SK-N-SH treated with all-trans-retinoic acid at 6 μM for 48 hours (cell line): ENCODE measurements around the gene NIPA2.

Experiments
- ARNTL ChIP-seq: fragments of 450-650 bp; formaldehyde crosslinking; IDR thresholded peaks from 2 replicates; pipeline ENCODE4 v1.5.0; 2020; ENCODE audit warnings: low read depth, mild to moderate bottlenecking, moderate library complexity, borderline replicate concordance
- CREB5 ChIP-seq: fragments of 250-450 bp; sonication (Bioruptor Pico); IDR thresholded peaks from 2 replicates; pipeline ENCODE4 v1.5.1; 2020; ENCODE audit warnings: low read depth, mild to moderate bottlenecking, moderate library complexity
- CSDC2 ChIP-seq: fragments of 250-450 bp; sonication (Bioruptor Pico); IDR thresholded peaks from 2 replicates; pipeline ENCODE4 v1.5.0; 2020; ENCODE audit warnings: mild to moderate bottlenecking, moderate library complexity
- PATZ1 ChIP-seq: fragments of 250-450 bp; sonication (Bioruptor Pico); IDR thresholded peaks from 2 replicates; pipeline ENCODE4 v1.8.0; 2020; ENCODE audit warnings: mild to moderate bottlenecking, moderate library complexity, borderline replicate concordance
- PPARA ChIP-seq: fragments of 250-450 bp; sonication (Bioruptor Pico); IDR thresholded peaks from 2 replicates; pipeline ENCODE4 v1.5.0; 2020; ENCODE audit warnings: mild to moderate bottlenecking, borderline replicate concordance
- RARB ChIP-seq: fragments of 250-450 bp; sonication (Bioruptor Pico); IDR thresholded peaks from 2 replicates; pipeline ENCODE4 v1.8.0; 2021; ENCODE audit warnings: mild to moderate bottlenecking, moderate library complexity
- ZC3H10 ChIP-seq: fragments of 250-450 bp; sonication (Bioruptor Pico); IDR thresholded peaks from 2 replicates; pipeline ENCODE4 v1.5.1; 2021; ENCODE audit warnings: mild to moderate bottlenecking, moderate library complexity
- ZFP30 ChIP-seq: fragments of 450-650 bp; formaldehyde crosslinking; IDR thresholded peaks from 2 replicates; pipeline ENCODE4 v1.5.0; 2022; ENCODE audit warnings: mild to moderate bottlenecking, moderate library complexity

- TF ChIP-seq PPARA (CRISPR knock-in tag): no peak
- no peak for TF ChIP-seq RARB (CRISPR knock-in tag)
- no peak for TF ChIP-seq ZC3H10 (CRISPR knock-in tag)
- no peak for TF ChIP-seq CSDC2 (CRISPR knock-in tag)
- TF ChIP-seq ARNTL: no peak
- no peak for TF ChIP-seq PATZ1 (CRISPR knock-in tag)
- TF ChIP-seq ZFP30 (CRISPR knock-in tag): no peak
- no peak for TF ChIP-seq CREB5
Observed at GRCh38 chr15:22877607-22878006, 39.1 kb downstream of the NIPA2 start.
